Loucy (cell line): ENCODE results near the gene HYCC1.

Experiments
- H2AFZ ChIP-seq: fragments of 200-600 bp; sonication (generic); 2 replicates; pipeline ENCODE4 v1.6.0; 2016; ENCODE audit warnings: antibody characterized with exemption, mild to moderate bottlenecking, low read length, moderate library complexity
- H3F3A ChIP-seq: fragments of 200-600 bp; 2 replicates; pipeline ENCODE4 v1.6.0; 2016; ENCODE audit warnings: antibody characterized with exemption, low read depth, mild to moderate bottlenecking
- H3K27me3 ChIP-seq: fragments of 200-600 bp; sonication (generic); 2 replicates; pipeline ENCODE4 v1.6.1; 2014; ENCODE audit warnings: low read length, mild to moderate bottlenecking; ENCODE audit not compliant: insufficient read depth, poor library complexity, severe bottlenecking
- H3K36me3 ChIP-seq: fragments of 200-600 bp; sonication (generic); 2 replicates; pipeline ENCODE4 v1.6.1; 2016; ENCODE audit warnings: low read length; ENCODE audit not compliant: insufficient read depth
- H3K4me1 ChIP-seq: fragments of 200-600 bp; sonication (generic); 2 replicates; pipeline ENCODE4 v1.5.1; 2014; ENCODE audit warnings: low read length, mild to moderate bottlenecking; ENCODE audit not compliant: insufficient read depth, poor library complexity, severe bottlenecking
- H3K4me2 ChIP-seq: fragments of 200-600 bp; sonication (generic); 2 replicates; pipeline ENCODE4 v1.6.0; 2014; ENCODE audit warnings: antibody characterized with exemption, low read length, low read depth, mild to moderate bottlenecking; ENCODE audit not compliant: poor library complexity, severe bottlenecking
- H3K4me3 ChIP-seq: fragments of 200-600 bp; sonication (generic); 2 replicates; pipeline ENCODE4 v1.5.1; 2014; ENCODE audit warnings: low read length, mild to moderate bottlenecking, mixed read lengths; ENCODE audit not compliant: poor library complexity, severe bottlenecking
- H3K79me2 ChIP-seq: fragments of 200-600 bp; sonication (generic); 2 replicates; pipeline ENCODE4 v1.6.1; 2014; ENCODE audit warnings: low read length; ENCODE audit not compliant: insufficient read depth
- H3K9ac ChIP-seq: fragments of 200-600 bp; sonication (generic); 2 replicates; pipeline ENCODE4 v1.6.0; 2014; ENCODE audit warnings: mild to moderate bottlenecking, low read depth, low read length, moderate library complexity; ENCODE audit not compliant: poor library complexity, severe bottlenecking
- H3K9me2 ChIP-seq: fragments of 200-600 bp; sonication (generic); replicated peaks from 2 replicates; pipeline ENCODE4 v1.6.1; 2016; ENCODE audit warnings: low read depth, low read length, mixed read lengths
- H3K9me3 ChIP-seq: fragments of 200-600 bp; sonication (generic); 2 replicates; pipeline ENCODE4 v1.6.1; 2014; ENCODE audit warnings: mild to moderate bottlenecking, antibody characterized with exemption, low read length, low read depth; ENCODE audit not compliant: insufficient read depth
- H4K20me1 ChIP-seq: fragments of 200-600 bp; sonication (generic); 2 replicates; pipeline ENCODE4 v1.6.0; 2014; ENCODE audit warnings: antibody characterized with exemption, low read length, mild to moderate bottlenecking; ENCODE audit not compliant: insufficient read depth, poor library complexity, severe bottlenecking
- CTCF ChIP-seq: fragments of 200-600 bp; sonication (generic); conservative IDR thresholded peaks from 2 replicates; pipeline ENCODE4 v1.5.1; 2014; ENCODE audit warnings: mild to moderate bottlenecking, antibody characterized with exemption, low read length
- EZH2phosphoT487 ChIP-seq: fragments of 200-600 bp; IDR thresholded peaks from 2 replicates; pipeline ENCODE4 v1.6.1; 2018; ENCODE audit warnings: antibody characterized with exemption, mild to moderate bottlenecking, moderate library complexity, borderline replicate concordance

HYCC1 gene

DNA sequence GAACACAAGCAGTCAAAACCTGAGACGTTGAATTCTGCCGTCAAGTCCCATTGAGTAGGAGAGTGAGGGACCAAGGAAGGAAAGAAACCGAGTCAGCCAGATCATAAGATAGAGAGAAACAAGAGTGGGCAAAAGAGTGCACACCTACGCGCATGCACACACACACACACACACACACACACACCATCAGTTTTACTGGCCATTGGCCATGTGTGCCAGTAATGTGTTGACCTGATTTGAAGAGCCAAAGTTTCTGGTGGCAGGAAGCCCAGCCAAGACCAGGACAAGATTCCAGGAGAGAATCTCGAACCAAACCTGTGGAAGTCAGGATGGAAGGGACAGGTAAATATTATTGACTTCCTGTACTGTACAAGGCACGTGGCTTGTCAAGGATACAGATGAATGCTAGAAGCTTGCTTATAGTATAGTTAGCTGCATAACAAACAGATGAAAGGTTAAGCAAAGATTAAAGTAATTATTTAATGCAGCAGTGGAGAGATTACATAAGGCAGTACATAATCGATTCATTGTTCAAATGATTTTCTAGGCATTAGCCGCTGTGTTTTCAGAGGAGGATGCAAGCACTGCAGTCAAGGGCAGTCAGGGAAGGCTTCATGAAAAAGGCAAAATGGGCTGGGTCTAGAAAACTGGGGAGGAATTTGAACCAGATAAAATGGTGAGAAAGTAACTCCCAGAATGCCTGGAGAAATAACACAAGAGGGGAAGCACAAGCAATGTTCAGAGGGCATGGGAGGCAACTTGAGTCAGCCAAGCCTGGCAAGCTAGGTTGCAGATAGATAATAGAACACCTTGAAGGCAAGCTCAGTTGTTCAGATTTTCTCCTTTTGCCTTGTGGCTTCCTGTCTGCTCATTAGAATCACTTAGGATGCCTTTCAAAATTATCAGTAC, 2.7 kb upstream of the HYCC1 start:
- Histone ChIP-seq H2AFZ (peak overlapping the region; percentile 65), H3K36me3 (no peaks in the 10 kb centered on the region), H4K20me1 (peaks cover 18% of the 10 kb centered on the region), H3K4me3 (peak overlapping the region; percentile 53), H3K4me2 (peak overlapping the region; percentile 71), H3K9me2 (no peaks in the 10 kb centered on the region), H3K4me1 (peaks cover 42% of the 10 kb centered on the region), H3F3A (0 out of 2 replicates have a peak, but pooled peaks cover 3% of the 10 kb centered on the region), H3K27me3 (no peaks in the 10 kb centered on the region), H3K79me2 (peaks cover 18% of the 10 kb centered on the region), H3K9me3 (no peaks in the 10 kb centered on the region), H3K9ac (no peak overlapping the region)
- TF ChIP-seq EZH2phosphoT487 (no peak), CTCF (no peak)

DNA sequence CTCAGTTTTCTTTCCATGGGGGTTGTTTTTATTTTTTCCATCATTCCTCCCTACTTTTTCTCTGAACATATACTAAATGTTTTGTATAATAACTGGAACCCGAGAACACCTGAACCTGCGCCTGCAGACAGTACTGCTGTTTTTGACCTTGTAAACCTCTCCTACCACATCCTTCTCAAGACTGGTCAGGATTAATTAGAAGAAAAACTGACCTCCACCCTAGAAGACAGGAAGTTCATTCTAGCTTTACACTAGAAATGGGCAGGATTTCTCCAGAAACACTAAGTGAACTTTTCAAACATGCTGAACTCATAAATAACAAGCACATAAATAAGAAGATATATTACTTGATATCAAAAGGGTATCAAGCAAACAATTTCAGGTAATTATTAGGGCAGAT, 751 bp upstream of the HYCC1 start:
- Histone ChIP-seq H2AFZ (peak overlapping the region; percentile 67; the same call in 1 of the 2 replicates), H3K9ac (peak overlapping the region; percentile 45), H3K79me2 (peaks cover 37% of the 10 kb centered on the region), H3K9me3 (no peaks in the 10 kb centered on the region), H3K4me2 (peak overlapping the region; percentile 67), H4K20me1 (peaks cover 29% of the 10 kb centered on the region), H3K4me1 (peaks cover 61% of the 10 kb centered on the region), H3K27me3 (no peaks in the 10 kb centered on the region), H3K36me3 (no peaks in the 10 kb centered on the region), H3K9me2 (no peaks in the 10 kb centered on the region), H3K4me3 (peak overlapping the region; percentile 46), H3F3A (0 out of 2 replicates have a peak, but pooled peaks cover 3% of the 10 kb centered on the region)
- no peak for TF ChIP-seq CTCF
- no peak for TF ChIP-seq EZH2phosphoT487

- no peaks in the 10 kb centered on the region for H3K36me3 ChIP-seq
- no peaks in the 10 kb centered on the region for H3K27me3 ChIP-seq
- 0 out of 2 replicates have a peak, but pooled peaks cover 3% of the 10 kb centered on the region for H3F3A ChIP-seq
- H2AFZ ChIP-seq: peak overlapping the region; percentile 88; the same call in 1 of the 2 replicates
- H3K4me2 ChIP-seq: peak overlapping the region; percentile 98
- peaks cover 40% of the 10 kb centered on the region for H4K20me1 ChIP-seq
- no peaks in the 10 kb centered on the region for H3K9me2 ChIP-seq
- TF ChIP-seq EZH2phosphoT487: no peak
- peak; percentile 30; the same call in 1 of the 2 replicates for TF ChIP-seq CTCF
- H3K9me3 ChIP-seq: no peaks in the 10 kb centered on the region
- H3K4me3 ChIP-seq: peak overlapping the region; percentile 87
- H3K4me1 ChIP-seq: peaks cover 72% of the 10 kb centered on the region
- H3K9ac ChIP-seq: peak overlapping the region; percentile 76
- peaks cover 53% of the 10 kb centered on the region for H3K79me2 ChIP-seq
Observed at GRCh38 chr7:23012908-23013714, 819 bp downstream of the HYCC1 start.
